GM23338 (cell line): ENCODE measurements around the gene XPR1. TPM values are rescaled to one million over a fixed set of nuclear protein-coding genes. Genes with fewer than 3 reads are reported as not detected.

ENCODE experiments used
- ATAC-seq: fragments of 200-7000 bp; cut with Tn5 transposase; 3 replicates; pipeline ENCODE4 v1.9.1; 2020
- DNase-seq: peaks from one replicate; pipeline ENCODE4 v3.0.0-alpha.2; 2015; ENCODE audit warnings: low spot score
- H2AFZ ChIP-seq: fragments of 200-600 bp; sonication (generic); 2 replicates; pipeline ENCODE4 v1.8.0; 2016; ENCODE audit warnings: antibody characterized with exemption, mild to moderate bottlenecking, moderate library complexity
- H3F3A ChIP-seq: fragments of 200-600 bp; sonication (generic); replicated peaks from 2 replicates; pipeline ENCODE4 v1.8.0; 2017; ENCODE audit warnings: antibody characterized with exemption, mixed run types, low read depth
- H3K27ac ChIP-seq: fragments of 200-600 bp; sonication (generic); 2 replicates; pipeline ENCODE4 v1.6.1; 2016; ENCODE audit warnings: low read depth
- H3K27me3 ChIP-seq: fragments of 200-600 bp; sonication (generic); 2 replicates; pipeline ENCODE4 v1.8.0; 2016; ENCODE audit warnings: mild to moderate bottlenecking, mixed run types, moderate library complexity; ENCODE audit not compliant: insufficient read depth
- H3K36me3 ChIP-seq: fragments of 200-600 bp; sonication (generic); 2 replicates; pipeline ENCODE4 v1.8.0; 2016; ENCODE audit warnings: mild to moderate bottlenecking; ENCODE audit not compliant: insufficient read depth
- H3K4me1 ChIP-seq: fragments of 200-600 bp; sonication (generic); 2 replicates; pipeline ENCODE4 v1.8.0; 2016; ENCODE audit warnings: mild to moderate bottlenecking, moderate library complexity; ENCODE audit not compliant: insufficient read depth
- H3K4me2 ChIP-seq: fragments of 200-600 bp; sonication (generic); 2 replicates; pipeline ENCODE4 v1.7.1; 2017; ENCODE audit warnings: mixed run types
- H3K4me3 ChIP-seq: fragments of 200-600 bp; sonication (generic); 2 replicates; pipeline ENCODE4 v1.6.1; 2016; ENCODE audit warnings: mixed run types
- H3K79me2 ChIP-seq: fragments of 200-600 bp; sonication (generic); replicated peaks from 2 replicates; pipeline ENCODE4 v1.8.0; 2017; ENCODE audit warnings: mild to moderate bottlenecking; ENCODE audit not compliant: insufficient read depth
- H3K9me2 ChIP-seq: fragments of 200-600 bp; sonication (generic); 2 replicates; pipeline ENCODE4 v1.8.0; 2017; ENCODE audit not compliant: insufficient read depth
- H4K20me1 ChIP-seq: fragments of 200-600 bp; sonication (generic); replicated peaks from 2 replicates; pipeline ENCODE4 v1.8.0; 2017; ENCODE audit warnings: mild to moderate bottlenecking; ENCODE audit not compliant: insufficient read depth
- H3K27ac Mint-ChIP-seq: 2 replicates; pipeline ENCODE4 v1.8.0; 2020; ENCODE audit warnings: inconsistent platforms, mild to moderate bottlenecking, moderate library complexity, mixed read lengths
- H3K27me3 Mint-ChIP-seq: 3 replicates; pipeline ENCODE4 v1.8.0; 2022; ENCODE audit warnings: low read depth, mild to moderate bottlenecking, moderate library complexity, mixed read lengths, inconsistent platforms; ENCODE audit not compliant: insufficient read depth, poor library complexity
- H3K36me3 Mint-ChIP-seq: 3 replicates; pipeline ENCODE4 v1.8.0; 2021; ENCODE audit warnings: low read depth, mild to moderate bottlenecking, inconsistent platforms, moderate library complexity, mixed read lengths
- H3K4me1 Mint-ChIP-seq: 3 replicates; pipeline ENCODE4 v1.8.0; 2020; ENCODE audit warnings: mild to moderate bottlenecking, inconsistent platforms, mixed read lengths
- H3K4me3 Mint-ChIP-seq: 3 replicates; pipeline ENCODE4 v1.8.0; 2021; ENCODE audit warnings: moderate library complexity, mild to moderate bottlenecking, inconsistent platforms, mixed read lengths
- H3K9me3 Mint-ChIP-seq: 3 replicates; pipeline ENCODE4 v1.8.0; 2020; ENCODE audit warnings: moderate library complexity, mild to moderate bottlenecking, inconsistent platforms, mixed read lengths
- EZH2 ChIP-seq: fragments of 200-600 bp; sonication (generic); IDR thresholded peaks from one replicate; pipeline ENCODE4 v1.8.0; 2017; ENCODE audit warnings: antibody characterized with exemption, mild to moderate bottlenecking, low read depth; ENCODE audit not compliant: unreplicated experiment
- JUNB ChIP-seq: IDR thresholded peaks from one replicate; pipeline ENCODE4 v1.6.1; 2016; ENCODE audit warnings: antibody characterized with exemption; ENCODE audit not compliant: unreplicated experiment
- POLR2AphosphoS5 ChIP-seq: IDR thresholded peaks from 2 replicates; pipeline ENCODE4 v1.6.1; 2016; ENCODE audit warnings: antibody characterized with exemption, low read depth
- ZNF114 ChIP-seq: fragments of 250-450 bp; sonication (Bioruptor Pico); IDR thresholded peaks from 2 replicates; pipeline ENCODE4 v1.5.0; 2020; ENCODE audit warnings: mild to moderate bottlenecking, moderate library complexity
- ZNF331 ChIP-seq: fragments of 250-450 bp; sonication (Bioruptor Pico); IDR thresholded peaks from 2 replicates; pipeline ENCODE4 v1.5.0; 2020; ENCODE audit warnings: low read depth, mild to moderate bottlenecking, moderate library complexity
- ZNF462 ChIP-seq: fragments of 250-450 bp; sonication (Bioruptor Pico); IDR thresholded peaks from 2 replicates; pipeline ENCODE4 v1.5.0; 2020; ENCODE audit warnings: mild to moderate bottlenecking, moderate library complexity
- polyA plus RNA-seq: library from polyadenylated mRNA; unstranded; fragments of >200 nt; fragmentation: Nextera tagmentation; extraction: Ambion mirVana; gene quantifications from 2 replicates; pipeline ENCODE4 v1.2.1, GENCODE V29; 2016
- total RNA-seq: library from RNA; depleted of rRNA; stranded (reverse); fragments of >200 nt; shearing (Covaris generic); gene quantifications from 2 replicates; pipeline ENCODE4 v1.2.3, GENCODE V29; 2014
- TF ChIP-seq, protein P1 (sequence below): IDR thresholded peaks from 2 replicates; pipeline ENCODE4 v1.6.1; 2016; ENCODE audit warnings: antibody characterized with exemption

XPR1 gene
- total and polyA plus RNA-seq, 2 experiments from 2014 or later, result 9.3 to 38.1 TPM

DNA sequence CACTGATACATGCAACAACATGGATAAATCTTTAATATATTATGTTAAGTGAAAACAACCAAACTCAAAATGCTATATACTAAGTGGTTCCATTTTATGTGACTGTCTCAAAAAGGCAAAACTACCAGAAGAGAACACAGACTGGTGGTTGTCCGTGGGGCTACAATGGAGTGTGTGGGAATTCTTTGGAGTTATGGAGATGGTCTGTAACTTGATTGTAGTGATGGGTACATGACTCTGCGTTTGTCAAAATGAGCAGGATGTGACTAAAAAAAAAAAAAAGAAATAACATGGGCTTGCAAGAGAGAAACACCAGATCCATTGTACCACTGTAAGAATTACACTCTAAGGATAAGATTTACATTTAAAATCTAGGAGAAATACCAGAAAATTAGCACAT, 228.7 kb downstream of the XPR1 start:
- peaks cover 7% of the 10 kb centered on the region; the same call in 2 of the 3 replicates for H3K36me3 Mint-ChIP-seq
- H3K4me2 ChIP-seq, result no peak overlapping the region

More for the DNA sequence above, 228.7 kb downstream of the XPR1 start:
- peak overlapping the region; percentile 63; the same call in 1 of the 2 replicates for H3K27ac Mint-ChIP-seq
- Histone ChIP-seq H4K20me1 (no peaks in the 10 kb centered on the region), H2AFZ (no peak overlapping the region), H3K27me3 (no peaks in the 10 kb centered on the region), H3K4me3 (no peak overlapping the region), H3K27ac (no peak overlapping the region), H3K36me3 (peaks cover 6% of the 10 kb centered on the region; the same call in 1 of the 2 replicates), H3K4me1 (peaks cover 6% of the 10 kb centered on the region; the same call in 1 of the 2 replicates), H3K9me2 (no peaks in the 10 kb centered on the region), H3F3A (no peaks in the 10 kb centered on the region), H3K79me2 (no peaks in the 10 kb centered on the region)
- H3K27me3 Mint-ChIP-seq, result no peaks in the 10 kb centered on the region
- no peaks in the 10 kb centered on the region for H3K9me3 Mint-ChIP-seq
- ATAC-seq (no peak), DNase-seq (no peak)
- no peak for TF ChIP-seq EZH2
- TF ChIP-seq JUNB, result no peak
- TF ChIP-seq ZNF114 (CRISPR knock-in tag), result no peak
- TF ChIP-seq, protein P1, sequence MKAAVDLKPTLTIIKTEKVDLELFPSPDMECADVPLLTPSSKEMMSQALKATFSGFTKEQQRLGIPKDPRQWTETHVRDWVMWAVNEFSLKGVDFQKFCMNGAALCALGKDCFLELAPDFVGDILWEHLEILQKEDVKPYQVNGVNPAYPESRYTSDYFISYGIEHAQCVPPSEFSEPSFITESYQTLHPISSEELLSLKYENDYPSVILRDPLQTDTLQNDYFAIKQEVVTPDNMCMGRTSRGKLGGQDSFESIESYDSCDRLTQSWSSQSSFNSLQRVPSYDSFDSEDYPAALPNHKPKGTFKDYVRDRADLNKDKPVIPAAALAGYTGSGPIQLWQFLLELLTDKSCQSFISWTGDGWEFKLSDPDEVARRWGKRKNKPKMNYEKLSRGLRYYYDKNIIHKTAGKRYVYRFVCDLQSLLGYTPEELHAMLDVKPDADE, result no peak
- TF ChIP-seq ZNF331 (CRISPR knock-in tag), result no peak
- TF ChIP-seq ZNF462 (CRISPR knock-in tag), result no peak
- no peak for TF ChIP-seq POLR2AphosphoS5
- peaks cover 10% of the 10 kb centered on the region for H3K4me1 Mint-ChIP-seq
- H3K4me3 Mint-ChIP-seq, result no peak overlapping the region
